HepG2 (cell line): ENCODE data around the gene MACROD2. TPM values are rescaled to one million over a fixed set of nuclear protein-coding genes. Genes with fewer than 3 reads are reported as not detected.

Source experiments
- ATAC-seq: fragments of 200-7000 bp; cut with Tn5 transposase; 3 replicates; pipeline ENCODE4 v1.9.1; 2020; ENCODE audit warnings: mild to moderate bottlenecking, moderate library complexity
- BruUV-seq: library from RNA; stranded (reverse); fragments of 400-500 nt; replicated peaks from 2 replicates; lab custom pipeline; 2021; lab: Mats Ljungman, UMichigan
- CTCF ChIA-PET: fragments of 300-600 bp; formaldehyde crosslinking; extraction: SDS; loops from one replicate; lab custom pipeline; 2021; ENCODE audit warnings: low total read pairs, inconsistent platforms, low intra/inter-chr PET ratio; lab: Yijun Ruan, JAX
- POLR2A ChIA-PET: fragments of 350-600 bp; sonication (Branson Sonifier 250); formaldehyde crosslinking; loops from one replicate; lab custom pipeline; 2020; ENCODE audit warnings: antibody characterized with exemption, inconsistent platforms; lab: Yijun Ruan, JAX
- DNase-seq: peaks from one replicate; pipeline ENCODE4 v3.0.0-alpha.2; 2015; ENCODE audit warnings: low spot score
- FAIRE-seq: peaks from 3 replicates; lab custom pipeline; 2011; peaks lifted over from hg19 to GRCh38; lab: Jason Lieb, UNC
- H2AFZ ChIP-seq: one replicate; pipeline ENCODE4 v1.6.1; 2011; ENCODE audit warnings: low read length, inconsistent platforms
- H3K27ac ChIP-seq: fragments of 300-600 bp; 3 replicates; pipeline ENCODE4 v1.8.0; 2011; ENCODE audit warnings: mixed run types, mild to moderate bottlenecking, mixed read lengths, low read length, inconsistent platforms; ENCODE audit not compliant: insufficient read depth; ENCODE audit errors: extremely low read length
- H3K27me3 ChIP-seq, 2 experiments: fragments of 200-600 bp in 1 of 2; 2 replicates in 1 of 2; 3 replicates in 1 of 2; pipeline versions ENCODE4 v1.6.0 to v1.8.0; 2011; ENCODE audit warnings: low read length in 2 of 2, mild to moderate bottlenecking in 2 of 2, moderate library complexity in 2 of 2, inconsistent platforms in 1 of 2; ENCODE audit not compliant: insufficient read depth in 2 of 2, control insufficient read depth in 1 of 2
- H3K36me3 ChIP-seq, 2 experiments: fragments of 200-600 bp in 1 of 2; replicated peaks in 1 of 2; 2 replicates in 1 of 2; 3 replicates in 1 of 2; pipeline versions ENCODE4 v1.5.1 to v1.8.0; 2011; ENCODE audit warnings: low read length in 2 of 2, inconsistent platforms in 1 of 2; ENCODE audit not compliant: insufficient read depth in 2 of 2, control insufficient read depth in 1 of 2
- H3K4me1 ChIP-seq: 2 replicates; pipeline ENCODE4 v1.5.1; 2012; ENCODE audit warnings: low read length, inconsistent platforms; ENCODE audit not compliant: insufficient read depth
- H3K4me2 ChIP-seq: 2 replicates; pipeline ENCODE4 v1.6.0; 2011; ENCODE audit warnings: low read depth, low read length, inconsistent platforms
- H3K4me3 ChIP-seq, 3 experiments: fragments of 200-600 bp in 1 of 3; sonication (generic), shearing (Covaris generic) in 1 of 3; replicated peaks in 1 of 3; 2 replicates each; pipeline ENCODE4 v1.5.1; 2011 to 2016; ENCODE audit warnings: low read length in 3 of 3, inconsistent platforms in 2 of 3, low read depth in 2 of 3, mild to moderate bottlenecking in 2 of 3, control low read depth in 1 of 3, mixed read lengths in 1 of 3; ENCODE audit not compliant: insufficient read depth in 1 of 3
- H3K79me2 ChIP-seq: one replicate; pipeline ENCODE4 v1.6.1; 2011; ENCODE audit warnings: low read length, inconsistent platforms; ENCODE audit not compliant: insufficient read depth
- H3K9ac ChIP-seq: 2 replicates; pipeline ENCODE4 v1.6.0; 2011; ENCODE audit warnings: mild to moderate bottlenecking, low read depth, low read length, inconsistent platforms; ENCODE audit not compliant: insufficient read depth
- H3K9me3 ChIP-seq: 2 replicates; pipeline ENCODE4 v1.5.1; 2012; ENCODE audit warnings: mild to moderate bottlenecking, low read length
- H4K20me1 ChIP-seq: 2 replicates; pipeline ENCODE4 v1.6.0; 2011; ENCODE audit warnings: inconsistent platforms, mild to moderate bottlenecking, low read length, moderate library complexity; ENCODE audit not compliant: insufficient read depth
- MIER2 ChIP-seq: IDR thresholded peaks from 2 replicates; pipeline ENCODE4 v1.6.1; 2016; ENCODE audit warnings: missing biosample characterization, missing genetic modification reagents
- REST ChIP-seq, 2 experiments: IDR thresholded peaks; 2 replicates each; pipeline ENCODE4 v1.6.1; 2011 to 2012; ENCODE audit warnings: low read length in 2 of 2, borderline replicate concordance in 1 of 2, low read depth in 1 of 2, mild to moderate bottlenecking in 1 of 2, moderate library complexity in 1 of 2
- ZFY ChIP-seq: sonication (generic); formaldehyde crosslinking; IDR thresholded peaks from 2 replicates; pipeline ENCODE4 v1.4.0; 2020; ENCODE audit warnings: missing genetic modification reagents
- ZNF317 ChIP-seq: sonication (generic); formaldehyde crosslinking; IDR thresholded peaks from 2 replicates; pipeline ENCODE4 v1.5.0; 2020; ENCODE audit warnings: mild to moderate bottlenecking, missing genetic modification reagents
- WGBS: methylation state at CpG from one replicate; pipeline ENCODE4 v1.1.6; 2017; ENCODE audit warnings: low lambda C conversion rate; 5-methylcytosine and 5-hydroxymethylcytosine counted together
- in situ Hi-C: cut with HindIII; loops from 2 replicates; pipeline ENCODE4 v1.10.0; 2017; ENCODE audit warnings: low pct_unique_long_range_greater_than_20kb; ENCODE audit not compliant: extremely low pct_ligation_motif_present
- intact Hi-C: fragments of 100-400 bp; cut with micrococcal nuclease; formaldehyde crosslinking; loops from one replicate; pipeline ENCODE4 v1.10.0; 2022; ENCODE audit not compliant: unreplicated experiment
- polyA plus RNA-seq, 8 experiments: library from polyadenylated mRNA; depleted of rRNA in 3 of 8; stranded (reverse) in 7 of 8; unstranded in 1 of 8; fragments of >200 nt; fragmentation: Illumina TruSeq in 4 of 8; extraction: Trizol in 4 of 8; gene quantifications; 2 replicates each; pipeline versions ENCODE4 v1.2.1 to v1.2.3, GENCODE V29; 2011 to 2016; ENCODE audit warnings: low read depth in 4 of 8, missing spikeins in 1 of 8, mixed read lengths in 1 of 8; ENCODE audit not compliant: insufficient read depth in 1 of 8
- total RNA-seq, 5 experiments: library from RNA; depleted of rRNA; stranded (reverse); fragments of >200 nt; fragmentation: Illumina TruSeq; extraction: Trizol; gene quantifications; 2 replicates each; pipeline ENCODE4 v1.2.3, GENCODE V29; 2016; ENCODE audit warnings: low read depth in 1 of 5

Gene MACROD2
- total and polyA plus RNA-seq, 2 of the 13 experiments (the other 11 are each of a cell fraction or from before 2014, with no cell fraction given) = 0.13 to 0.51 TPM

DNA sequence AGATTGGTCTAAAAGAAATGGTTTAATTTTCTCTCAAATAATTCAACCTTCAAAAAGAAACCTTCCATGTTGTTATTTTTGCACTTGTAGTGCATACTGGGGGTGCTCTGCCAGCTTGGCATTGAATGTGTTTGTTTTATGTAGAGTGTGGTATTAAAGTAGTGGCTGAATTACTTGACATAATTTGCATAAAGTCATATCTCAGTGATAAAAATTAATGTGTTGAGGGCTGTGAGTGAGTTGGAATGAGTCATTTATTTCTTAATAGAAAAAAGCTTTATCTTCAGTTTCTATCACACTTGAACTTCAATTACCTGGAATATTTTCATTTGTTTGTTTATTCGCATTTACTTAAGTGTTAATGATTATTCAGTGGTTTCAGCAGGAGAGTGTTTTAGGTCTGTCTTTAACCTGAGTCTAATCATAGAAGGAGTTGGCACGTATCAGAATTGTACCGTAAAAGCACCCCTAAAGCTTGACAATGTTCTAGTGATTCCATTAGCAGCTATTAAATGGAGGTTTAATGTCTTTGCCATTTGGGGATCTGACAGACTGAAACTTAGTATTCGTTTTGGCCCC is 1143.3 kb downstream of the MACROD2 start:
- Histone ChIP-seq H3K36me3 (no peaks in the 10 kb centered on the region), H3K9ac (no peak overlapping the region), H4K20me1 (no peaks in the 10 kb centered on the region), H3K4me1 (peaks cover 10% of the 10 kb centered on the region), H3K4me3 (no peak overlapping the region), H3K9me3 (no peaks in the 10 kb centered on the region), H3K27ac (no peak overlapping the region), H3K79me2 (no peaks in the 10 kb centered on the region), H3K27me3 (no peaks in the 10 kb centered on the region), H2AFZ (no peak overlapping the region), H3K4me2 (no peak overlapping the region)
- CTCF ChIA-PET = no interaction called here
- WGBS = 3% methylated on average over 4 of the region's 4 CpGs
- ATAC-seq (no peak), DNase-seq (no peak), FAIRE-seq (no peak)
- POLR2A ChIA-PET = no interaction called here
- TF ChIP-seq ZFY (CRISPR knock-in tag) = no peak
- in situ Hi-C loops = no loop called here
- intact Hi-C loops = no loop called here
- BruUV-seq = no TSS peak

DNA sequence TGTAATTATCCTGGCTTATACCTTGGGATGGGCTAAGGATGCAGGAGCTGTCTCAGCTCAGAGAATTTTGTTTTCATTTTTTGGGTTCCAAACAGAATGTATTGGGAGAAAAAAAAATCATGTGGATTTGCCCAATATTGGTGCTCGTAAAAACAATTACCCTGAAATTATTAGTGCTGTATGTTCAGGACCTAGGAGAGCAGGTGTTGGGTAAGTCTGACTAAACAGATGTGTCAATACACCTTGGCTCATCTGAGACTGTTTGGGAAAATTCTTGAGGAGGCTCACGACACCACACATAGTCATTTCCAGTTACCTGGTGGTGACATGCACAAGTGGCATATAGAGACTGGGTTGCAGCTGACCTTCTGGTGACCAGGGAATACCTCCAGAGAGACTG is 1144.2 kb downstream of the MACROD2 start:
- Histone ChIP-seq H3K4me1 (peaks cover 10% of the 10 kb centered on the region), H2AFZ (no peak overlapping the region), H3K36me3 (no peaks in the 10 kb centered on the region), H3K9me3 (no peaks in the 10 kb centered on the region), H3K9ac (no peak overlapping the region), H3K4me2 (no peak overlapping the region), H4K20me1 (no peaks in the 10 kb centered on the region), H3K4me3 (no peak overlapping the region), H3K27me3 (no peaks in the 10 kb centered on the region), H3K79me2 (no peaks in the 10 kb centered on the region), H3K27ac (no peak overlapping the region)
- TF ChIP-seq REST (IDR thresholded peaks at IDR 0.05; ENCODE audit: borderline replicate concordance in 1 of 2, low read depth in 1 of 2, low read length in 2 of 2) (peak in 1 of 2 experiments; percentile 87; a peak in 2 of 4 replicates), ZNF317 (CRISPR knock-in tag) (no peak), MIER2 (CRISPR knock-in tag) (peak; percentile 47; the same call in 1 of the 2 replicates)
- FAIRE-seq (no peak), DNase-seq (no peak), ATAC-seq (no peak)
- WGBS = 18% methylated on average over 2 of the region's 2 CpGs
- intact Hi-C loops = no loop called here
- POLR2A ChIA-PET = no interaction called here
- in situ Hi-C loops = no loop called here
- no TSS peak for BruUV-seq
- CTCF ChIA-PET = no interaction called here
